GM12878 (cell line): Measurements from ENCODE around the gene ATP8A1. TPM values are rescaled to one million over a fixed set of nuclear protein-coding genes. Genes with fewer than 3 reads are reported as not detected.

ENCODE experiments used
- ATAC-seq: fragments of 200-7000 bp; cut with Tn5 transposase; 3 replicates; pipeline ENCODE4 v1.9.1; 2020; ENCODE audit warnings: mild to moderate bottlenecking, moderate library complexity
- BruUV-seq: library from RNA; stranded (reverse); fragments of 400-500 nt; replicated peaks from 2 replicates; lab custom pipeline; 2021; lab: Mats Ljungman, UMichigan
- CTCF ChIA-PET: fragments of 300-600 bp; sonication (Branson Sonifier 250); formaldehyde crosslinking; extraction: SDS; loops from one replicate; lab custom pipeline; 2021; ENCODE audit warnings: inconsistent platforms; lab: Yijun Ruan, JAX
- POLR2A ChIA-PET: fragments of 350-600 bp; formaldehyde crosslinking; extraction: SDS; loops from one replicate; lab custom pipeline; 2021; ENCODE audit warnings: inconsistent platforms; lab: Charles Lee
- RAD21 ChIA-PET: fragments of 300-600 bp; sonication (Branson Sonifier 250); formaldehyde crosslinking; loops from one replicate; lab custom pipeline; 2023; ENCODE audit warnings: antibody characterized with exemption; ENCODE audit not compliant: unreplicated experiment; lab: Charles Lee
- SMC1A ChIA-PET: fragments of 300-600 bp; sonication (Branson Sonifier 250); formaldehyde crosslinking; loops from one replicate; lab custom pipeline; 2023; ENCODE audit not compliant: unreplicated experiment, uncharacterized antibody; lab: Charles Lee
- DNase-seq: peaks from one replicate; pipeline ENCODE4 v3.0.0-alpha.2; 2011; ENCODE audit warnings: low read depth, low spot score
- FAIRE-seq: peaks from 3 replicates; lab custom pipeline; 2011; peaks lifted over from hg19 to GRCh38; lab: Jason Lieb, UNC
- H2AFZ ChIP-seq: 2 replicates; pipeline ENCODE4 v1.6.0; 2011; ENCODE audit warnings: low read depth, low read length, control low read depth; ENCODE audit not compliant: control insufficient read depth
- H3K27ac ChIP-seq: 2 replicates; pipeline ENCODE4 v1.5.1; 2011; ENCODE audit warnings: control low read depth; ENCODE audit not compliant: control insufficient read depth, insufficient read depth
- H3K27me3 ChIP-seq, 2 experiments: replicated peaks in 1 of 2; 2 replicates each; pipeline versions ENCODE4 v1.6.0 to v1.6.1; 2011; ENCODE audit warnings: low read length in 1 of 2; ENCODE audit not compliant: control insufficient read depth in 2 of 2, insufficient read depth in 2 of 2
- H3K36me3 ChIP-seq, 2 experiments: 2 replicates each; pipeline ENCODE4 v1.5.1; 2011; ENCODE audit warnings: low read length in 1 of 2; ENCODE audit not compliant: control insufficient read depth in 2 of 2, insufficient read depth in 2 of 2
- H3K4me1 ChIP-seq: 2 replicates; pipeline ENCODE4 v1.6.1; 2011; ENCODE audit warnings: mild to moderate bottlenecking, low read length, moderate library complexity, mixed read lengths; ENCODE audit not compliant: control insufficient read depth, insufficient read depth
- H3K4me2 ChIP-seq: 2 replicates; pipeline ENCODE4 v1.6.0; 2011; ENCODE audit warnings: control low read depth; ENCODE audit not compliant: control insufficient read depth, insufficient read depth
- H3K4me3 ChIP-seq: fragments of 200-600 bp; sonication (generic); 2 replicates; pipeline ENCODE4 v1.5.1; 2016
- H3K79me2 ChIP-seq: 2 replicates; pipeline ENCODE4 v1.6.0; 2011; ENCODE audit warnings: low read length; ENCODE audit not compliant: control insufficient read depth, insufficient read depth
- H3K9ac ChIP-seq: 2 replicates; pipeline ENCODE4 v1.8.0; 2011; ENCODE audit warnings: low read length, control low read depth, mixed read lengths; ENCODE audit not compliant: control insufficient read depth, insufficient read depth
- H3K9me3 ChIP-seq: replicated peaks from 3 replicates; pipeline ENCODE4 v1.5.1; 2011; ENCODE audit warnings: mild to moderate bottlenecking, low read length; ENCODE audit not compliant: control insufficient read depth, insufficient read depth
- H4K20me1 ChIP-seq: 2 replicates; pipeline ENCODE4 v1.6.0; 2011; ENCODE audit not compliant: control insufficient read depth, insufficient read depth
- BCLAF1 ChIP-seq: fragments of 450-650 bp; IDR thresholded peaks from 2 replicates; pipeline ENCODE4 v1.6.1; 2017; ENCODE audit warnings: antibody characterized with exemption, mild to moderate bottlenecking, moderate library complexity
- CHD1 ChIP-seq: IDR thresholded peaks from 2 replicates; pipeline ENCODE4 v1.6.1; 2012; ENCODE audit warnings: low read depth, low read length, improper control_type of control experiment
- EP300 ChIP-seq, 2 experiments: fragments of 150-350 bp in 1 of 2; IDR thresholded peaks; 2 replicates each; pipeline ENCODE4 v1.6.1; 2011 to 2012; ENCODE audit warnings: low read depth in 2 of 2, low read length in 2 of 2, borderline replicate concordance in 1 of 2, improper control_type of control experiment in 1 of 2, inconsistent platforms in 1 of 2; ENCODE audit not compliant: control insufficient read depth in 1 of 2
- HDGF ChIP-seq: fragments of 450-650 bp; IDR thresholded peaks from 2 replicates; pipeline ENCODE4 v1.6.1; 2016; ENCODE audit warnings: antibody characterized with exemption
- KAT2A ChIP-seq: conservative IDR thresholded peaks from 2 replicates; pipeline ENCODE4 v1.6.1; 2011; ENCODE audit warnings: low read depth, low read length; ENCODE audit not compliant: control insufficient read depth
- NFYA ChIP-seq: IDR thresholded peaks from 2 replicates; pipeline ENCODE4 v1.6.1; 2011; ENCODE audit warnings: low read depth, mild to moderate bottlenecking, low read length, improper control_type of control experiment, borderline replicate concordance
- RAD21 ChIP-seq: IDR thresholded peaks from 2 replicates; pipeline ENCODE4 v1.6.1; 2011; ENCODE audit warnings: mild to moderate bottlenecking, low read depth, low read length, moderate library complexity; ENCODE audit not compliant: insufficient read depth
- STAT1 ChIP-seq: fragments of 450-650 bp; conservative IDR thresholded peaks from 2 replicates; pipeline ENCODE4 v1.6.1; 2014; ENCODE audit warnings: antibody characterized with exemption, mild to moderate bottlenecking
- TCF12 ChIP-seq: IDR thresholded peaks from 2 replicates; pipeline ENCODE4 v1.6.1; 2011; ENCODE audit warnings: low read depth, mild to moderate bottlenecking, low read length
- ZBTB4 ChIP-seq: fragments of 450-650 bp; formaldehyde crosslinking; IDR thresholded peaks from 2 replicates; pipeline ENCODE4 v1.4.0; 2022; ENCODE audit warnings: mild to moderate bottlenecking, moderate library complexity
- ZNF622 ChIP-seq: fragments of 450-650 bp; IDR thresholded peaks from 2 replicates; pipeline ENCODE4 v1.6.1; 2017; ENCODE audit warnings: mild to moderate bottlenecking, inconsistent platforms
- WGBS: methylation state at CpG from one replicate; pipeline ENCODE4 v1.1.6; 2016; ENCODE audit warnings: low lambda C conversion rate; ENCODE audit not compliant: insufficient replicate concordance, insufficient coverage; ENCODE audit errors: missing lambda C conversion rate; 5-methylcytosine and 5-hydroxymethylcytosine counted together
- in situ Hi-C: fragments of 300-500 bp; cut with MboI; formaldehyde crosslinking; loops from 9 replicates; pipeline ENCODE4 v1.14.3; 2018; ENCODE audit warnings: mixed read lengths
- intact Hi-C: fragments of 100-400 bp; cut with micrococcal nuclease; formaldehyde crosslinking; loops from one replicate; pipeline ENCODE4 v1.14.2; 2022; ENCODE audit not compliant: unreplicated experiment
- polyA plus RNA-seq, 11 experiments: library from polyadenylated mRNA; depleted of rRNA in 4 of 11; unstranded in 6 of 11; stranded (reverse) in 5 of 11; fragments of >200 nt; fragmentation: Nextera tagmentation in 4 of 11; fragmentation: Illumina TruSeq in 1 of 11; extraction: Ambion mirVana in 4 of 11; extraction: Trizol in 1 of 11; gene quantifications; 1 replicate in 1 of 11; 2 replicates in 10 of 11; pipeline versions ENCODE4 v1.2.1 to v1.2.3, GENCODE V29; 2011 to 2016; ENCODE audit warnings: inconsistent platforms in 2 of 11, missing spikeins in 2 of 11, low read depth in 1 of 11
- total RNA-seq, 4 experiments: library from RNA; depleted of rRNA in 3 of 4; stranded (reverse); fragments of >200 nt in 3 of 4; fragmentation: Illumina TruSeq in 1 of 4; extraction: Trizol in 1 of 4; gene quantifications; 2 replicates each; pipeline versions ENCODE4 v1.2.1 to v1.2.3, GENCODE V29; 2013 to 2021
- TF ChIP-seq, protein P1 (sequence below): fragments of 450-650 bp; IDR thresholded peaks from 2 replicates; pipeline ENCODE4 v1.6.1; 2017; ENCODE audit warnings: mild to moderate bottlenecking, moderate library complexity

Gene ATP8A1
- total and polyA plus RNA-seq, 10 of the 15 experiments (the other 5 are each of a cell fraction or from before 2014, with no cell fraction given) = 9.0 to 116 (median 37.3) TPM

DNA sequence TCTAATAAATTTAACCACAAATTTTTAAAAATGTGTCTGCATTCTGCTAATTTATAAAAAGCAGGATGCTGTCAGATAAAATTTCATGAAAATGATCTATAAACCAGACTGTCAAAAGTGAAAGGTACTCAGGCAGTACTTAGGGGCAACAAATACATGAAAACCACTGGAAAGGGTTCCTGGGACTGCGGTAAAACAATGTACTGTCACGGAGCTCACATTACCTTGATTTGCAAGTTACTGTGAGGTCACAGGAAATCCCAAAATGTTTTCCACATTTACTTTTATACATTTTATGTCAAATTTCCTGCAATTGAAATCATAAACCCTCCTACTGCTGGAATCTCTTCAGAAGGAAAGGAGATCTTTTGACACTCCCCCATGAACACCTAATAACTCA is 214.3 kb downstream of the ATP8A1 start (continued):
- TF ChIP-seq RAD21 (no peak), CHD1 (no peak), EP300 (IDR thresholded peaks at IDR 0.05; ENCODE audit: borderline replicate concordance in 1 of 2, control insufficient read depth in 1 of 2, low read depth in 2 of 2, low read length in 2 of 2) (no peak), TCF12 (no peak), ZBTB4 (CRISPR knock-in tag) (no peak), KAT2A (no peak), STAT1 (no peak)
- TF ChIP-seq, all 136 proteins: peak for 0

GRCh38 chr4:42440083-42440482 is 216.8 kb downstream of the ATP8A1 start:
- intact Hi-C loops = loop anchor here (5.0 kb wide), 1 partner anchor 77 kb away; no protein-coding TSS in a partner anchor
- WGBS = 100% methylated on average over 4 of the region's 4 CpGs
- in situ Hi-C loops = no loop called here
- no peak for DNase-seq
- ChIA-PET POLR2A (no interaction called here), SMC1A (interaction anchor here (1.2 to 1.8 kb wide), 2 partner anchors 17 to 59 kb away, joined by 3 to 4 read pairs; no protein-coding TSS in a partner anchor), RAD21 (no interaction called here), CTCF (interaction anchor here (0.7 to 1.4 kb wide), 3 partner anchors 19 to 159 kb away, joined by 3 to 7 read pairs (median 5); no protein-coding TSS in a partner anchor)
- BruUV-seq = no TSS peak
- Histone ChIP-seq H3K27ac (no peak overlapping the region), H3K4me3 (no peak overlapping the region), H3K27me3 (no peaks in the 10 kb centered on the region), H3K9ac (no peak overlapping the region), H3K4me1 (no peaks in the 10 kb centered on the region), H4K20me1 (no peaks in the 10 kb centered on the region), H3K4me2 (no peak overlapping the region), H2AFZ (no peak overlapping the region), H3K79me2 (no peaks in the 10 kb centered on the region), H3K36me3 (peaks cover 2 to 21% of the 10 kb centered on the region in 2 experiments), H3K9me3 (no peaks in the 10 kb centered on the region)
- no peak for FAIRE-seq
- ATAC-seq = no peak
- TF ChIP-seq CHD1 (no peak), HDGF (no peak), ZNF622 (no peak), NFYA (no peak), BCLAF1 (no peak)
- TF ChIP-seq, protein P1, sequence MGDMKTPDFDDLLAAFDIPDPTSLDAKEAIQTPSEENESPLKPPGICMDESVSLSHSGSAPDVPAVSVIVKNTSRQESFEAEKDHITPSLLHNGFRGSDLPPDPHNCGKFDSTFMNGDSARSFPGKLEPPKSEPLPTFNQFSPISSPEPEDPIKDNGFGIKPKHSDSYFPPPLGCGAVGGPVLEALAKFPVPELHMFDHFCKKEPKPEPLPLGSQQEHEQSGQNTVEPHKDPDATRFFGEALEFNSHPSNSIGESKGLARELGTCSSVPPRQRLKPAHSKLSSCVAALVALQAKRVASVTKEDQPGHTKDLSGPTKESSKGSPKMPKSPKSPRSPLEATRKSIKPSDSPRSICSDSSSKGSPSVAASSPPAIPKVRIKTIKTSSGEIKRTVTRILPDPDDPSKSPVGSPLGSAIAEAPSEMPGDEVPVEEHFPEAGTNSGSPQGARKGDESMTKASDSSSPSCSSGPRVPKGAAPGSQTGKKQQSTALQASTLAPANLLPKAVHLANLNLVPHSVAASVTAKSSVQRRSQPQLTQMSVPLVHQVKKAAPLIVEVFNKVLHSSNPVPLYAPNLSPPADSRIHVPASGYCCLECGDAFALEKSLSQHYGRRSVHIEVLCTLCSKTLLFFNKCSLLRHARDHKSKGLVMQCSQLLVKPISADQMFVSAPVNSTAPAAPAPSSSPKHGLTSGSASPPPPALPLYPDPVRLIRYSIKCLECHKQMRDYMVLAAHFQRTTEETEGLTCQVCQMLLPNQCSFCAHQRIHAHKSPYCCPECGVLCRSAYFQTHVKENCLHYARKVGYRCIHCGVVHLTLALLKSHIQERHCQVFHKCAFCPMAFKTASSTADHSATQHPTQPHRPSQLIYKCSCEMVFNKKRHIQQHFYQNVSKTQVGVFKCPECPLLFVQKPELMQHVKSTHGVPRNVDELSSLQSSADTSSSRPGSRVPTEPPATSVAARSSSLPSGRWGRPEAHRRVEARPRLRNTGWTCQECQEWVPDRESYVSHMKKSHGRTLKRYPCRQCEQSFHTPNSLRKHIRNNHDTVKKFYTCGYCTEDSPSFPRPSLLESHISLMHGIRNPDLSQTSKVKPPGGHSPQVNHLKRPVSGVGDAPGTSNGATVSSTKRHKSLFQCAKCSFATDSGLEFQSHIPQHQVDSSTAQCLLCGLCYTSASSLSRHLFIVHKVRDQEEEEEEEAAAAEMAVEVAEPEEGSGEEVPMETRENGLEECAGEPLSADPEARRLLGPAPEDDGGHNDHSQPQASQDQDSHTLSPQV = no peak
